DMS114 treated with DMSO at 0.1 percent for 48 hours (cell line): Measurements from ENCODE around the gene VSX1.

Source experiments
- DNase-seq: peaks from one replicate; lab custom pipeline; 2025; ENCODE audit not compliant: unreplicated experiment; lab: John Stamatoyannopoulos, UW

Gene VSX1

GRCh38 chr20:25081730-25082497, at the start of gene VSX1:
Gene VSX1 (minus strand): TSS chr20:25082141. CDS start chr20:25082096, 45 bp downstream.
- DNase-seq, result no peak

GRCh38 chr20:25129908-25130307, 48.0 kb upstream of the VSX1 start:
- no peak for DNase-seq

DNA sequence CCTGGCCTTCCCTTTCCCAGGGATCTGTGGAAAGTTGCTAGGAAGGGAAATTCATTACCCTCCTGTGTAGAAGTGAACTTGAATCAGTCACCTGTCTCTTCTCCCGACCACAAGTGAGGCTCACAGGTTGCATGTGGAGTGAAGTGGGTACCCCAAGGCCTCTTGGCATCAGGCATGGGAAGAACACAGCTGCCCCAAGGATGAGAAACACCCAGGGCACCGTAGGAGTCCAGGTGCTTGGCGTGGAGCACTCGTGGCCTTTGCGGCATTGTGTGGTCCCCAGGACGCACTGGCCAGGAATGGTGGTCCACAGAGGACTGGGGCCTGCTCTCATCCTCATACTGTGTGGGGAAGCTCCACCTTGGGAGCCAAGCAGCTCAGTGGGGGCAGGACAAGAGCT, 47.5 kb upstream of the VSX1 start:
- DNase-seq, result no peak

- no peak for DNase-seq
Measured at GRCh38 chr20:25128649-25129048, 46.7 kb upstream of the VSX1 start.

GRCh38 chr20:25127761-25128537, 46.0 kb upstream of the VSX1 start:
- DNase-seq, result no peak

- no peak for DNase-seq
Measured at GRCh38 chr20:25126204-25127029, 44.5 kb upstream of the VSX1 start.

DNA sequence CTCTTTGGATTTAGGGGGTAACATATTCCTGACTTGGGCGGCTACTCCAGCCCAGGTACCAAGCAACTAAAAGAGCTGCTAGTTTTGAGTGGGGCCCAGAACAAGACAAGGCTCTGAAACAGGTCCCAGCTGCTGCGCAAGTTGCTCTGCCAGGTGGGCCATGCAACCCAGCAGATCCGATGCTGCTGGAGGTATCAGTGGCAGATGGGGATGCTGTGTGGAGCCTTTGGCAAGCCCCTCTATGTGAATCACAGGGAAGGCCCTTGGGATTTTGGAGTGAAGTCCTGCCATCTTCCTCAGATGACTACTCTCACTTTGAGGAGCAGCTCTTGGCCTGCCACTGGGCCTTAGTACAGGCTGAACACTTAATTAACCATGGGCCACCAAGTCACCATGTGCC, 43.7 kb upstream of the VSX1 start:
- DNase-seq, result no peak

DNA sequence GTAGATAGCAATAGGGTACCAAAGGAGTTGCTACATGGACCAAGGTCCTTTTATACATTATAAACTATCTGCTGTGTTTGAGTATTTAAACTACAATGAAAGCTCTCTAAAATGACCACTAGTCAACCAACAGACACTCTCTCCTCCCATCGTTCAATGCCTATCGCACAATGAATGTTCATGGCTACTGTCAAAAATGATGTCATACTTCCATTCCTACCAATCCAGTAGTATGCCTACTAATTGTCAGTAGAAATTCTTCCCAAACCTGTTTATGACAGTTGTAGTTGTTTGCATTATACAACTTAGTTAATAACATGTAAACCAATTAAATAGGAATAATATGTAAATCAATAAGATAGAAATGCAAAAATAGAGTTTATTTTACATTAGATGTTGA, 39.0 kb upstream of the VSX1 start:
- DNase-seq, result no peak

GRCh38 chr20:25120457-25120856, 38.5 kb upstream of the VSX1 start:
- DNase-seq, result no peak

- DNase-seq, result no peak
Measured at GRCh38 chr20:25118529-25118928, 36.6 kb upstream of the VSX1 start.

- no peak for DNase-seq
Measured at GRCh38 chr20:25117990-25118389, 36.0 kb upstream of the VSX1 start.

DNA sequence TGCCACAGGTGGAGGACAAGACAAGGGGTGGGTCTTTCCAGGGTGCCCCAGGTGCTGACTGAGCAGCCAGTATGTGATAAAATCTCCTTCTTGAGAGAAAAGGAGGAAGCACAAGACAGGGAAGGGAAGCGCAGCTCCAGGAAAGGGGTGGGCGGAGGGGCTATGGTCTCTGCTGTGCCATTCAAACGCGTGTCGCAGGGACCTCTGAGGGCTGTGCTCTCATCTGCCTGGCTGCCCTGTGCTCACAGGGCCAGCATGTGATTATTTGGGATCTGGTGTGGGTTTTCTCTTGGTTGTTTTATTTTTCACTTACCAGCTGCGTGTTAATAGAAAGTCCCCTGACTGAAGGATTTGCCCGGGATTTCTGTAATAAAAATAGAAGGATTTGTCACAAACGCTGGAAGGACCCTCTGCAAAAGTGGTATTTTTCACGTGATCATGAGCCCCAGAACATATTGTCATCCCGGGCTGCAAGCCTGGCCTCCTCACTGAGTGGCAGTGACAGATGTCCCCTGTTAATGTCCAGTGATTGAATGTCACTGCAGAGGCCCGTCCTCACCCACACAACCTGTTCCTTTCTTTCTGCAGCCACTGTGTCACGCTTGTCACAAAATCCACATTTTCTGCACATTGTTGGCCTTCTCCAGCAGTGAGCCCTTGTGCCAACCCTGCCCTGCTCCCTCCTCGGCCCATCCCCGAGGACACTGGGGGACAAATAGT, 35.0 kb upstream of the VSX1 start:
- no peak for DNase-seq

GRCh38 chr20:25103526-25103925, 21.6 kb upstream of the VSX1 start:
- no peak for DNase-seq

- DNase-seq, result no peak
Measured at GRCh38 chr20:25100914-25101313, 19.0 kb upstream of the VSX1 start.

DNA sequence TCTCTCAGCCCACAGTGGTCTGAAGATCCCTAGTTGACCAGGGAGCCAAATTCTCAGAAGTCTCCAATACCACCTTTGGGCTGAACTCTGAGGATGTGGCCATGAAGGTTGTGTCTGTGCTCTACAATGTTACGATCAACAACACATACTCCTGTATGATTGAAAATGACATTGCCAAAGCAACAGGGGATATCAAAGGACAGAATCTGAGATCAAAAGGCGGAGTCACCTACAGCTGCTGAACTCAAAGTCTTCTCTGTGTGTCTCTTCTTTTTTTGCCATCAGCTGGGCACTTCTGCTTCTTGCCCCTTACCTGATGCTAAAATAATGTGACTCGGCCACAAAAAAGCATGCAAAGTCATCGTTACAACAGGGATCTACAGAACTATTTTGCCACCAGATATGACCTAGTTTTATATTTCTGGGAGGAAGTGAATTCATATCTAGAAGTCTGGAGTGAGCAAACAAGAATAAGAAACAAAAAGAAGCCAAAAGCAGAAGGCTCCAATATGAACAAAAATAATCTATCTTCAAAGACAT, 17.7 kb upstream of the VSX1 start:
- DNase-seq, result no peak

GRCh38 chr20:25097498-25097897, 15.6 kb upstream of the VSX1 start:
- DNase-seq, result no peak

DNA sequence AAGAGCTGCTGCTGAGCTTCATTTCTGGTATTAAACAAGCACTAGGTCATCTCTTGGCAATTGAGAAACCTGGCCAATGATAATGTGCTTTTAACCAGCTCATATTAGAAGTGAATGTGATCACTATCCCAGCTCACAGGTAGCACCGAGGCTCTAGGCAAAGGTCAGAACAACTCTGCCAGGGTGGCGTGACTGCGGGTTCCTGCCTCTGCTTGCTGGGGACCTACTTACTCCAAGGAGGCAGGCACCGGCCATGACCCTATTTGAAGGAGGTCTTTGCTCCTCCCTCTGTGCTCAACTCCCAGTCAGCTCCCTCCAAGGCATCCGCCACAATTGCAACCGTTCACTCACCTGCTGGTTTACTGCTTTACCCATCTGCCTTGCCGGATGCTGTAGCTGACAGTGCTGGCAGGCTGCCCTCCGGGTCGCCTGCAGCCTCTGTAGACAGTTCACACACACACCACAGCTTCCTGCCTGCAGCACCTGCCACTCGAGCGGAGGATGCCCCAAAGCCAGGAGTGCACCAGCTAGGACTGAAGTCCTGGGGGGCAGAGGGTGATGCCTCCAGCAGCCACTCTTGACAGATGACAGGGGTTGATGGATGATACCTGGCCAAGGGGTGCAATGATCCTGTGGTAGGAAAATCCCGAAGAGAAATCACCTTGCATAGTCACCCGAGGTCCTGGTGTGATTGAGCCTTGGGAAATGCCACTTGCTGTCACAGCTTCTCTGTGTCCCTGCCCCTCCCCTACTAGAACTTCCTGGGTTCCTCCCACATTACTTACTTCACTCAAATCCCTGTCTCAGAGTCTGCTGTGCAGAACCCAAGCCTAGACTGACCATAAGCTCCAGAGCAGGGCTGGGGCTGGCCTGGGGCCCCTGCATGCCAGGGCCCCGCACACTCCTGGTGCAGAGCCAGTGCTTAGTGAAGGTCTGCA, 8.8 kb upstream of the VSX1 start:
- no peak for DNase-seq

DNA sequence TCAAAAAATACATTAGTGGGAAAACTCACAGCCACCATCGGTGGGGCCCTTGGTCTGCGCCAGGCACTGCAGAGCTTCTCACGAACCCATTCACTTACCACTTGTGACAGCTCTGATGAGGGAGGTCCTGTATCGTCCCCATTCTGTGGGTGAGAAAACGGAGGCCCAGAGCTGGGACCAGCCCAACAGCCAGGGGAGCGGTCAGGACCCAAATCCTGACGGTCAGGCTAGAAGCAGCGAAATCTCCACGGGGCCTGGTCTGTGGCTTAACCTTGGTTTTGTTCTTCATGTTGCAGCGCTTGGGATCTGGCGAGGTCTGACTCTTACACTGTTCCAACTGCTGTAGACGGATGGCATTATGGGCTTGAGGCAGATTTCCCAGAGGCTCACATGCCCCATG, 7.7 kb upstream of the VSX1 start:
- DNase-seq, result no peak

- DNase-seq, result no peak
Measured at GRCh38 chr20:25089096-25089495, 7.2 kb upstream of the VSX1 start.

GRCh38 chr20:25088267-25088666, 6.3 kb upstream of the VSX1 start:
- no peak for DNase-seq
